Ureter (tissue), 1 donor: ENCODE results near the gene ALOX5. TPM values are rescaled to one million over a fixed set of nuclear protein-coding genes. Genes with fewer than 3 reads are reported as not detected.

Experiments used
- DNase-seq: peaks from one replicate; pipeline ENCODE4 v3.0.0-alpha.2; 2020; ENCODE audit warnings: low spot score
- total RNA-seq: library from RNA; stranded (reverse); gene quantifications from one replicate; pipeline ENCODE4 v1.2.4, GENCODE V29; 2023
- donor health status: DM: yes; HTN: yes; CAD: no.

Gene ALOX5
- total RNA-seq, 1 donor from 2014 or later: 237 TPM

GRCh38 chr10:45443101-45444009 lies 69.3 kb downstream of the ALOX5 start:
- no peak for DNase-seq

- DNase-seq: no peak
Observed at GRCh38 chr10:45444022-45444421, 70.0 kb downstream of the ALOX5 start.

DNA sequence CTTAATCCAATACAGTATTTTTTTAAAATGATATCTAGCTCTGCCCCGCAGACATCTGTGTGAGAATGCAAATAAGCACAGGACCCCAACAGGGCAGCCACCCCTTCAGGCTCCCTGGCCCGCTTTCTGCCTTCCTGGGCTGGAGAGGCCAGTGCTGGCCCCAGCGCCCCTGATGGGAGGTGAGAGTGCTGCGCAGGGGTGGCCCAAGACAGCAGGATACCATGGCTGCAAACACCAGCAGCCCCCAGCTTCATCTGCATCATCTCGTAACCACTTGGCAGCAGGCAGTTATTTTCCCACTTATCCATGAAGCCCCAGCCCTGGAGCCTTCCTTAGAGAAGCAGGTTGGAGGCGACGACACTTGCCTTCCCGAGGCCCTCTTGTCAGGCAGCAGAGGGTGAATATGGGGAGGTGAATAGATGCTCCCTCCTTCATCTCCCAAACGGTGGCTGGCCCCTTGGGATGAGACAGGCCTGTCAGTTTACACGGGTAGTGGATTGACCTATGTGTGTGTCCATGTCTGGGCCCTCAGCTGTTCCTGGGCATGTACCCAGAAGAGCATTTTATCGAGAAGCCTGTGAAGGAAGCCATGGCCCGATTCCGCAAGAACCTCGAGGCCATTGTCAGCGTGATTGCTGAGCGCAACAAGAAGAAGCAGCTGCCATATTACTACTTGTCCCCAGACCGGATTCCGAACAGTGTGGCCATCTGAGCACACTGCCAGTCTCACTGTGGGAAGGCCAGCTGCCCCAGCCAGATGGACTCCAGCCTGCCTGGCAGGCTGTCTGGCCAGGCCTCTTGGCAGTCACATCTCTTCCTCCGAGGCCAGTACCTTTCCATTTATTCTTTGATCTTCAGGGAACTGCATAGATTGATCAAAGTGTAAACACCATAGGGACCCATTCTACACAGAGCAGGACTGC lies 71.2 kb downstream of the ALOX5 start:
- no peak for DNase-seq

GRCh38 chr10:45446858-45447257 lies 72.8 kb downstream of the ALOX5 start:
- no peak for DNase-seq

GRCh38 chr10:45447416-45447815 lies 73.4 kb downstream of the ALOX5 start:
- DNase-seq: no peak

DNA sequence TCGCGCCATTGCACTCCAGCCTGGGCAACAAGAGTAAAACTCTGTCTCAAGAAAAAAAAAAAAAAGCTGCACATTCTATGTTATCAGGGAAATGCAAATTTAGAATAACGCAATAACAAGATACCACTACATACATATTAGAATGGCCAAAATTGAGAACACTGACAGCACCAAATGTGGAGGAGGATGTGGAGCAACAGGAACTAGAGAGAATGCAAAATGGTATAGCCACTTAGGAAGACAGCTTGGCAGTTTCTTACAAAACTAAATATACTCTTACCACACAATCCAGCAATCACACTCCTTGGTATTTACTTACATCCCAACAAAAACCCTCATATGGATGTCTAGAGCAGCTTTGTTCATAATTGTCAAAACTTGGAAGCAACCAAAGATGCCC lies 76.8 kb downstream of the ALOX5 start:
- no peak for DNase-seq

GRCh38 chr10:45451407-45451806 lies 77.4 kb downstream of the ALOX5 start:
- DNase-seq: no peak

- no peak for DNase-seq
Observed at GRCh38 chr10:45452268-45452667, 78.3 kb downstream of the ALOX5 start.

DNA sequence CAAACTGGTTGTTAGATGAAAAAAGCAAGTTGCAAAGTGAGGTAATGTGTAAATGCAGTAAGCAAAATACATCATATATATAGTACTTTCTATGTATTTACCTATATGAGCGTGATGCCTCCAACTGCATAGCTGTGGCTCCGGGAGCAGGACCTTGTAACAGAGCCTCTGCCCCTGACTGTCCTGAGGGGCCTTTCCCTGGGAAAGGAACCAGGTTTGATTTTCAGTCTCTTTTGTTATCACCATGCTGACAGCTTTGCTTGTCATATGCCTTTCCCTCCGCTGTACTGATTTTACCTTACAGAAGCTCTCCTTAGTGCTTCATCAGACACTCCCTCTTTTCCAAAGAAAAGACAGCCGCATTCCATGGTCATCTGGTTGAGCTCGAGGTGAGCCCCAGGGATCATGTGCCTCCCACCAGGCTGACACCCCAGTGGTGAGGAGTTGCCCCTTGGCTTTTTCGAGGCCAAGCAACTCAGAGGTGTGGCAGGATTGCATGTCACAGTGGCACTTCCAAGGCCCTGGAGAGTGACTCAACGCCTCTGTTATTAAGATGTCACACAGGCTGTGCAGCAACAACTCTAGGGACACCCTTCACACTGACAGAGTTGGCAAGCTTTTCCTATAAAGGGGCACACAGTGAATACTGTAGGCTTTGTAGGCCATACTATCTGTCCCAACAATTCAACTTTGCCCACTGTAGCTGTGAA lies 78.9 kb downstream of the ALOX5 start:
- no peak for DNase-seq

DNA sequence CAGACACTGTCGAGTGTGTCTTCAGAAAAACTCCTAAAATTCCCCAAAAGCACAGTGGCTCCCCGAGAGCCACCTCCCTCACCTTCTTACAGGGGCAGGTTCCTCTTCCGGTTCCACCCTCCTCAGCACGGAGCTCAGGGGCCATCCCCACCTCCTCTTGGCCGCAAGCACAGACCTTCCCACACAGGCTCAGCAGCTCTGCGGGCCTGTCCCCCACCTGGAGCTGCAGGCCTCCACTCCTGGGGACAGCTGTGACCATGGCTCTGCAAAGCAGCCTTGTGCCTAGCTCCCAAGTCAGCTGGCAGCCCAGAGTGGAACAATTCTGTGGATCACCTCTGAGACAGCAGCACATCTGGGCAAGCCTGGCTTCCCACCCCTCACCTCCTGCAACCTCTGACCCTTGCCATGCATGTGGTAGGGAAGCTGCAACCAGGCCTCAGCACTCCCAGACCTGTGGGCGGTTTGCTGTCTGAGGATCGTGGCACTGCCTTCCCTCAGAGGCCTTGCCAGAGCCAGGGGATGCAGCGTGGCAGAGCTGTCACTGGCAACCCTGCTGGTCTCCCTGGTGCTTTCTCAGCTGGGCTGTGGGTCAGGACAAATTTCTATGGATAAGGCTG lies 79.7 kb downstream of the ALOX5 start:
- DNase-seq: no peak

DNA sequence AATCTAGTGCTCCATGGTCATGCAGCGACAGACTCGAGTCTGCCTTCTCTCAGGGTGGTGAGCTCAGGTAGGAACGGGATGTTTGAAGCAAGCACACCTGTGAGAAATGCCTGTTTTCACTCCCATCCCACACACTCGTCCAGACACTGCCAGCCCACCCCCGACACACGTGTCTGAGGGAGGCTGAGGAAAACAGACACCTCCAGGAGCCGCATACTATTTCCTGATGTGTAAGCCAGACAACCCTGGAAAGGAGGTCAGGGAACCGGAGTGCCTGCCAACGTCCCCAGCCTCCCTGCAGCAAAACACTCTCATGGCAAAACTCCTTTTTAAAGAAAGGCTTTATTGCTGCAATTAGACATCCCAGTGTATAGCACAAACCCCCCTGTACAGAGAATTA lies 80.2 kb downstream of the ALOX5 start:
- no peak for DNase-seq

DNA sequence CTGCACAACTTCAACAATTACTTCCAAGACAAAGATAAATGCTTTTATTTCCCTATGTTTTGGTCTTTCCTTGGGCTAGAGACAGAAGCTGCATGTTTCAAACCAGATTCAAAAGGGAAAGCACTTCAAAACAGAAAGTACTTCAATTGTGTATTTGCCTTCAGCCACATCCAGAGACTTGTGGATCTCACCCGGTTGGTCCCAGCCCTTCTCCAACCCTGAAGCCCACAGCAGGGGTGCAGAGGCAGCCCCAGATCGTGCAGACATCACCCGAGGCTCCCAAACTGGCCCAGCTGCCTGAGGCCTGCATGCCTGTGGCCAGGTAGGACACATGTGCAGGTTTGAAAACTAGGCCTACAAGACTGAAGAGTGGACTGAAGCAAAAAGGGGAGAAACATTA lies 80.8 kb downstream of the ALOX5 start:
- no peak for DNase-seq

DNA sequence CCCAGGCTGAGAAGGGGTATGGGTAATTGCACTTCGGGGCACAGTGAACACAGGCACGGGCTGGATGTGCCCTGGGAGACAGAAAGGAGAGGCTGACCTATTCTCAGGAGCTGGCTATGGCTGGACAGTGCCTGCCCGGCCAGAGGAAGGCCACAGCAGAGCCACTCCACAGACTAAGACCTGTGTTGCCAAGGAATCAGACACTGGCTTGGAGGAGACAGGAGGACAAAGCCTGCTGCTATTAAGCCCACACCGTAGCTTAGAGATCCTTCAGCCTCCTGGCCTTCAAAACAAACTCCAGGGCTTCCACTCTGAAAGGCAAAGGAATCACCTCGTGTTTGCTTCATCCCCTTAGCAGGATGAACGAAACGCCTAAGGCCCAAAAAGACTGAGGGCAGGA lies 82.2 kb downstream of the ALOX5 start:
- DNase-seq: no peak

DNA sequence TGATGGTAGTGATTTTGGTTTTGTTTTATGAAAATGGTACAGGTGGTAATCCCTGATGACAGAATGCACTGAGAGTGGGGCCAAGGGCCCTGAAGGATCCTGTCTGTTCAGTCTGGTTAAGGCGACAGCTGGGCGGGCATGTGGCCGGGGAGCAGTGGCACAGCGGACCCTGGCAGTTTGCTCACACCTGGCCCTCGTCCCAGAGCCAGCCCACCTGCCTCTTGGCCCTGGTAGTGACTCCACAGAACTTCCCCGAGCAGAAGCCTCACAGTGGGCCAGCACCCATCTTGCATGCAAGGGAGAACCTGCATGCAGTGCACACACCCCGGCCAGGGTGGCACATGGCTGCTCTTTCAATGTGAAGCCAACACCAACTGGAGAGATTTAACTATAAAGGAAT lies 82.8 kb downstream of the ALOX5 start:
- no peak for DNase-seq

DNA sequence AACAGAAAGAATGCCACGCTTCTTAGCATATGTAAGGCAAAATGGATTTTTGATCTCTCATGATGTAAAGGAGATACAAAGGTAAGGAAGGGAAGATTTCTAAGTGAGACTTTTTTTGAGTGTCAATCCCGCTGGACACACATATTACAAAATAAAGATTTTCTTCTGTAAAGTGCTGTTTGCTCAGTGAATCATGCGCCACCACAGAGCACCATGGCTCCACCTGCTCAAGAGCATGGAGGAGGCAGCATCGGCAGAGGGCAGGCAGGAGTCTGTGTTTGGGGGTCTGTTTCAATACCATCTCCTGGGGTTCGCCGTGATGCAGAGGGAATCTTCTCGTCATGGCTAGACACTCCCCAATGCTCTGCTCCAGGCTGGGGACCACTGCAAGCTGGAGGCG lies 83.5 kb downstream of the ALOX5 start:
- no peak for DNase-seq

DNA sequence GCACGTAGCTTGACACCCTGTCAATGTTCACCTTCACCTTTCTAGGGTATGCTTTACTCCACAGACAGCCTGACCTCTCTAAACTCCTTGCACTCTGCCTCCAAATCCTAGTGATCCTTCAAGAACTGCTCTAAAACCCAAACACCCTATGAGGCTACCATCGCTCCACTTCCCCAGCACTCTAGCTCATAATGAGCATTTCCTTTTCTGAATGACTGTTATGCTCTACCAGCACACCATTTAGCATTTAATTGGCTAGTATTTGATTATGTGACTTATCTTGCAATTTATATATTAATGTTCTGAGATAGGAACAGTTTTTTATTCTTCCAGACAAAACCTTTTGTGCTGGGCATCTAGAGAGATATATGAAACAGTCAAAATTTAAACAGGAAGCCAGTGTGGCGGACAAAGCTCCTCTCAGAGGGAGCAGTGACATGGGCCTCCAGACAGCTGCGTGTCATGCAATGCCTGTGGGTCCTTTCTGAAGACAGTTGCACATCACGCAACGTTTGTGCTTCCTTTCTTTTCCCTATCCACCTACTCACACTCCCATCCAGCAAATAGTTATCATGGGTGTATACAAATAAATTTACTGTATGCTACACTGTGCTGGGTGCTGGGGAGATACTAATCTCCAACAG lies 86.3 kb downstream of the ALOX5 start:
- DNase-seq: no peak

DNA sequence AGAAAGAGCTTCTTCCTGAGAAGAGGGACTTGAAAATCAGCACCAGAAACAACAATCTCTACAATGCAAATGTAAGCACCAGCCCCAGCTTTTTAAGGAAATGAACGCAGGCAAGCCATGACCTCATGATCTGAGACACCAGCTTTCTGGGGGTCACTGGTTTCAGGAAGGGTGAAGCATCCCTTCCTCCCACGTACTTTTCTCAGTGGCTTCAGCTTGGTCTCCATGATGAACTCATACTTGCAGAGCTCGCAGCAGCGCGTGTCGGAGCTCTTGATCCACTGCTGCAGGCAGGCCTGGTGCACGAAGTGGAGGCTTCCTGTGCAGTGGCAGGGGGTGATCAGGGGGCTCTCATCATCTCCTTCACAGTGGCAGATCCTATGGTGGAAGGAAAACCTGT lies 87.0 kb downstream of the ALOX5 start:
- no peak for DNase-seq

GRCh38 chr10:45463244-45464116 lies 89.5 kb downstream of the ALOX5 start:
- DNase-seq: no peak

DNA sequence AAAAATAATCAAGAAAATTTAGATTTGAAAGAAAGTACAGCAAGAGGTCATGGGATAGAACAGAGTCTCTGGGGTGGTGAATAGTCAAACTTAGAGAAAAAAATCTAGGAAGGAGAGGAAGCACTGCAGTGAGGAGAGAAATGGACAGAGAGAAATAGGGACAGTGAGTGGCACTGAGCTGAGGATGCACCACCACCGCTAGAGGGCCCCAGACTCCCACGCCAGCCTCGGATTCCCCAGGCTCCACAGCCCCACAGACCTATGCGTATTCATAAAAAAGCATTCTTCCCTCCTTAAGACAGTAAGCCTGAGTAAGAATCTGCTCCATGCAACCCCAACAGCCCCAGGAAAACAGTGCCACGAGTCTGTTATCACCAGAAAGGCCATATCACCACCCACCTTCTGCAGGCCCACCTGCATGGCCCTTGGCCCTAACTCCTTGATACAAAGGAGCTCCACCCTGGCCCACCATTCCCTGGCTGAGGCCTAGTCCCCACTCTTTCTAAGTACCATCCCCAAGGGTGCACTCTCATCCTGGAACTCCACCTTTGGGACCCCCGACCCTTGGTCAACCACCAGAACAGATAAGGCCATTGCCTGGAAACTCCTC lies 91.0 kb downstream of the ALOX5 start:
- DNase-seq: peak; percentile 82

DNA sequence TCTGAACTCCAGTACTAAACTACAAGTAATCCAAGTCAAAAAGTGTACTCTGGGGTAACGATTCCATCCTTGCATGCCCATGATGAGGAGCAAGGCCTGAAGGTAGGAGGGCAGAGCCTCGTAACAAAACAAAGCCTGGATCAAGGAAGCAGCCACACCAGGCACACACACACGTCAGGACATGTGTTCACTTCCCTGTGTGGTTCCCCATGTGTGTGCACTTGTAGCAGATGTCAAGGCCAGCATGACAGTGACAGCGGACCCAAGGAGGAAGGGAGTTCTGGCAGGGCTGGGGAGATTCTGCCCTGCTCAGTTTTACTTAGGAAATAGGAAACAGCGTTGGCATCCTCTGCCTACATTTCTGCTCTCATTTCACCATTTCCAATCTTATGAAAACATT lies 92.8 kb downstream of the ALOX5 start:
- no peak for DNase-seq
